Measurements from ENCODE around the gene RAB7B.

- TF ChIP-seq EZH2phosphoT487 (IDR thresholded peaks at IDR 0.05; ENCODE audit: insufficient read depth, low read depth) (no peak), EZH2 (IDR thresholded peaks at IDR 0.05; ENCODE audit: insufficient read depth, poor library complexity, severe bottlenecking) (no peak)
These were observed 23.9 kb downstream of the RAB7B start for GRCh38 chr1:205979301-205979700.

All from GM23248 (cell line).